ENCODE measurements around the gene MT2A. TPM values are rescaled to one million over a fixed set of nuclear protein-coding genes. Genes with fewer than 3 reads are reported as not detected.

The MT2A gene
- total and polyA plus RNA-seq, 2 of the 4 experiments (the other 2 are of a cell fraction), result 25.5 to 621 TPM

DNA sequence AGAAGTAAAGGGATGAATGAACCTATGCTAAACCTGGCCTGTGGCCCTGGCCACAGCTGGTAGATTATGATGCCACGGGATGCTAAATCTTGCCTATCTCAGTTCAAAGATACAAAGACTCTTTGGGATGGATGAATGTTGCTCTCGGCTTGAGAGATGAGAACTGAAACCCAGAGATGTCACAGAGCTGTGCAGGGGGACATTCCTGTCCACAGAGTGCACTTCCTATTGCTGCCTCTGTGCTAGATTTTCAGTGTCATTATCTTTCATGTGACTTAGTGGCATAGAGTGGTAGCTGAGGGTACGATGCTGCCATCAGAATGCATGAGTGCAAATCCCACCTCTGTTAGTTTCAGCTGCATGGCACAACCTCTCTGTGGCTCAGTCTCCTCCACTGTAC is 21.8 kb downstream of the MT2A start:
- dilution Hi-C loops (cut with HindIII; ENCODE audit: low sequenced_read_pairs, unreplicated experiment), result no loop called here

More for the DNA sequence above, 21.8 kb downstream of the MT2A start:
- Histone ChIP-seq H2AFZ (replicated peaks; ENCODE audit: low read length, poor library complexity) (no peak overlapping the region), H3K79me1 (ENCODE audit: low read depth in 1 of 2, low read length in 2 of 2) (peaks cover 0 to 9% of the 10 kb centered on the region in 2 experiments; a peak in 2 of 4 replicates), H2AK5ac (ENCODE audit: low read depth, low read length) (no peak overlapping the region), H2AK9ac (replicated peaks; ENCODE audit: low read depth, low read length, poor library complexity) (no peak overlapping the region), H3K18ac (ENCODE audit: low read depth, low read length) (no peak overlapping the region), H3K4me1 (ENCODE audit: control insufficient read depth, insufficient read depth, low read length) (peaks cover 13% of the 10 kb centered on the region), H3K36me3 (ENCODE audit: control insufficient read depth, insufficient read depth, low read length) (no peaks in the 10 kb centered on the region), H3K23ac (ENCODE audit: low read depth, low read length) (no peak overlapping the region), H3K56ac (ENCODE audit: extremely low read depth, insufficient read depth, low read length) (no peak overlapping the region), H4K20me1 (ENCODE audit: insufficient read depth, low read length) (no peaks in the 10 kb centered on the region), H2BK20ac (ENCODE audit: low read depth, low read length) (no peak overlapping the region), H3K9ac (ENCODE audit: low read depth, low read length) (no peak overlapping the region), H3K9me1 (ENCODE audit: insufficient read depth, low read length) (0 out of 2 replicates have a peak, but pooled peaks cover under 1% of the 10 kb centered on the region), H2BK120ac (ENCODE audit: low read depth, low read length) (no peak overlapping the region), H3K9me3 (ENCODE audit: control insufficient read depth, insufficient read depth, low read length) (no peaks in the 10 kb centered on the region), H2BK5ac (ENCODE audit: low read depth, low read length, poor library complexity, severe bottlenecking) (no peak overlapping the region), H3K27ac (ENCODE audit: insufficient read depth, low read length) (no peak overlapping the region), H4K91ac (ENCODE audit: insufficient read depth, low read depth, low read length) (no peak overlapping the region), H4K8ac (ENCODE audit: low read depth in 2 of 2, low read length in 2 of 2) (no peak overlapping the region), H3K4ac (ENCODE audit: low read depth, low read length) (no peak overlapping the region), H3K4me2 (ENCODE audit: low read depth, low read length) (no peak overlapping the region), H3K14ac (replicated peaks; ENCODE audit: low read depth, low read length) (no peak overlapping the region), H2BK15ac (ENCODE audit: low read depth, low read length) (no peak overlapping the region; the same call in 2 of the 3 replicates), H3K27me3 (ENCODE audit: control insufficient read depth, insufficient read depth, low read length) (peaks cover 40% of the 10 kb centered on the region), H4K5ac (ENCODE audit: low read depth, low read length) (no peak overlapping the region), H3K4me3 (ENCODE audit: insufficient read depth, low read depth, low read length) (no peak overlapping the region)
- CTCF ChIA-PET, result interaction anchor here (1.3 kb wide), 1 partner anchor 29 kb away, joined by 4 read pairs; no protein-coding TSS in a partner anchor
- intact Hi-C loops (cut with micrococcal nuclease), result no loop called here
- POLR2A ChIA-PET (ENCODE audit: unreplicated experiment), result interaction anchor here (0.9 kb wide), 1 partner anchor 11 kb away, joined by 3 read pairs; no protein-coding TSS in a partner anchor
- no peak for DNase-seq
- TF ChIP-seq POLR2A (IDR thresholded peaks at IDR 0.05; ENCODE audit: low read depth, low read length) (no peak), RFX5 (IDR thresholded peaks at IDR 0.05; ENCODE audit: low read depth, low read length) (no peak), SMC3 (IDR thresholded peaks at IDR 0.05; ENCODE audit: low read depth, low read length) (no peak), NFE2L2 (IDR thresholded peaks at IDR 0.05; ENCODE audit: low read depth, low read length) (no peak)
- TF ChIP-seq, protein P1, sequence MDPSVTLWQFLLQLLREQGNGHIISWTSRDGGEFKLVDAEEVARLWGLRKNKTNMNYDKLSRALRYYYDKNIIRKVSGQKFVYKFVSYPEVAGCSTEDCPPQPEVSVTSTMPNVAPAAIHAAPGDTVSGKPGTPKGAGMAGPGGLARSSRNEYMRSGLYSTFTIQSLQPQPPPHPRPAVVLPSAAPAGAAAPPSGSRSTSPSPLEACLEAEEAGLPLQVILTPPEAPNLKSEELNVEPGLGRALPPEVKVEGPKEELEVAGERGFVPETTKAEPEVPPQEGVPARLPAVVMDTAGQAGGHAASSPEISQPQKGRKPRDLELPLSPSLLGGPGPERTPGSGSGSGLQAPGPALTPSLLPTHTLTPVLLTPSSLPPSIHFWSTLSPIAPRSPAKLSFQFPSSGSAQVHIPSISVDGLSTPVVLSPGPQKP (IDR thresholded peaks at IDR 0.05; ENCODE audit: borderline replicate concordance, low read depth, low read length), result no peak
- TF ChIP-seq, protein P2, sequence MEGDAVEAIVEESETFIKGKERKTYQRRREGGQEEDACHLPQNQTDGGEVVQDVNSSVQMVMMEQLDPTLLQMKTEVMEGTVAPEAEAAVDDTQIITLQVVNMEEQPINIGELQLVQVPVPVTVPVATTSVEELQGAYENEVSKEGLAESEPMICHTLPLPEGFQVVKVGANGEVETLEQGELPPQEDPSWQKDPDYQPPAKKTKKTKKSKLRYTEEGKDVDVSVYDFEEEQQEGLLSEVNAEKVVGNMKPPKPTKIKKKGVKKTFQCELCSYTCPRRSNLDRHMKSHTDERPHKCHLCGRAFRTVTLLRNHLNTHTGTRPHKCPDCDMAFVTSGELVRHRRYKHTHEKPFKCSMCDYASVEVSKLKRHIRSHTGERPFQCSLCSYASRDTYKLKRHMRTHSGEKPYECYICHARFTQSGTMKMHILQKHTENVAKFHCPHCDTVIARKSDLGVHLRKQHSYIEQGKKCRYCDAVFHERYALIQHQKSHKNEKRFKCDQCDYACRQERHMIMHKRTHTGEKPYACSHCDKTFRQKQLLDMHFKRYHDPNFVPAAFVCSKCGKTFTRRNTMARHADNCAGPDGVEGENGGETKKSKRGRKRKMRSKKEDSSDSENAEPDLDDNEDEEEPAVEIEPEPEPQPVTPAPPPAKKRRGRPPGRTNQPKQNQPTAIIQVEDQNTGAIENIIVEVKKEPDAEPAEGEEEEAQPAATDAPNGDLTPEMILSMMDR (conservative IDR thresholded peaks at IDR 0.05; ENCODE audit: low read depth, low read length), result no peak
- WGBS, 2 experiments (ENCODE audit: extremely low coverage in 2 of 2, insufficient read length in 1 of 2), result no CpG with 5 or more reads among the region's 3 CpGs
- no TSS peak for BruUV-seq (replicated peaks)
- in situ Hi-C loops (cut with MboI; ENCODE audit: low sequenced_read_pairs), result no loop called here
- ATAC-seq (ENCODE audit: low read depth), result no peak
